OCI-LY3 (cell line): ENCODE results near the gene KCNMA1.

Experiments used
- H2AFZ ChIP-seq: fragments of 200-600, 300-600 bp; shearing (Covaris generic); 2 replicates; pipeline ENCODE4 v1.6.0; 2014; ENCODE audit warnings: antibody characterized with exemption, low read depth, low read length
- H3K27ac ChIP-seq: fragments of 200-600, 300-600 bp; sonication (generic); 2 replicates; pipeline ENCODE4 v1.5.1; 2014; ENCODE audit warnings: mild to moderate bottlenecking, low read length, moderate library complexity, mixed read lengths
- H3K27me3 ChIP-seq: fragments of 200-600, 300-600 bp; sonication (generic); 2 replicates; pipeline ENCODE4 v1.6.1; 2014; ENCODE audit warnings: low read depth, low read length, mixed read lengths
- H3K36me3 ChIP-seq: fragments of 200-600, 300-600 bp; sonication (generic); replicated peaks from 2 replicates; pipeline ENCODE3; 2014; ENCODE audit warnings: low read depth, low read length, mixed read lengths
- H3K4me1 ChIP-seq: fragments of 300-600, 200-600 bp; sonication (generic); 2 replicates; pipeline ENCODE4 v1.6.1; 2014; ENCODE audit warnings: low read length, mixed read lengths
- H3K4me2 ChIP-seq: fragments of 200-600, 300-600 bp; sonication (generic); 2 replicates; pipeline ENCODE4 v1.6.1; 2014; ENCODE audit warnings: low read length, mixed read lengths
- H3K4me3 ChIP-seq: fragments of 300-600, 200-600 bp; sonication (generic); 2 replicates; pipeline ENCODE4 v1.5.1; 2014; ENCODE audit warnings: antibody characterized with exemption, mild to moderate bottlenecking, low read length, moderate library complexity
- H3K79me2 ChIP-seq: fragments of 300-600, 200-600 bp; shearing (Covaris generic); 2 replicates; pipeline ENCODE4 v1.6.1; 2014; ENCODE audit warnings: mild to moderate bottlenecking, low read length, mixed read lengths
- H3K9ac ChIP-seq: fragments of 300-600, 200-600 bp; shearing (Covaris generic); 2 replicates; pipeline ENCODE4 v1.6.0; 2014; ENCODE audit warnings: mild to moderate bottlenecking, low read length, moderate library complexity
- H3K9me3 ChIP-seq: fragments of 200-600, 300-600 bp; shearing (Covaris generic); 2 replicates; pipeline ENCODE4 v1.6.1; 2014; ENCODE audit warnings: low read length, mixed read lengths; ENCODE audit not compliant: insufficient read depth
- H4K20me1 ChIP-seq: fragments of 200-600, 300-600 bp; sonication (generic); 2 replicates; pipeline ENCODE4 v1.6.1; 2016; ENCODE audit warnings: low read length, mixed read lengths; ENCODE audit not compliant: insufficient read depth
- EZH2phosphoT487 ChIP-seq: fragments of 200-600 bp; shearing (Covaris generic); IDR thresholded peaks from 2 replicates; pipeline ENCODE4 v1.6.1; 2018; ENCODE audit warnings: antibody characterized with exemption, mixed run types, low read depth
- TF ChIP-seq, protein P1 (sequence below): fragments of 200-600, 300-600 bp; sonication (generic); IDR thresholded peaks from 2 replicates; pipeline ENCODE4 v1.5.1; 2014; ENCODE audit warnings: antibody characterized with exemption, low read length, low read depth

The KCNMA1 gene

DNA sequence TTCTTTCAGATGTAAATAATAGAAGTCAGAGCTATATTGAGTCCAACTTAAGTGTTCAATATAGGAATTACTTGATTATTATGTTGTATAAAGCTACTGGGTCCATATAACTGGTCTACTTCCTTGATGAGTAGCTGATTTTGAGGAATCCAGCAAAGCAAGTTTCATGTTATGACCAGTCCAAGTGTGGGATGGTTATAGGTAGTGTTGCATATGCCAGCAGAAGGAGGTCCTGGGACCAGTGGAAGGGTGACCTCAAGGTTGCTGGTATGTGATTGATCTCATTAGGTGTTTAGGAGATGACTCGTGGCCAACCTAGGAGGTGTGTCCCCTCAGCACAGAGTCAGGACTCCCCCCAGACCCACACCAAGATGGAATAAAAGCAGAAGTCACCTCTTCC is 551.5 kb downstream of the KCNMA1 start:
- Histone ChIP-seq H4K20me1 (no peaks in the 10 kb centered on the region), H3K36me3 (peaks cover 5% of the 10 kb centered on the region), H3K79me2 (no peaks in the 10 kb centered on the region), H3K4me1 (no peaks in the 10 kb centered on the region), H2AFZ (no peak overlapping the region), H3K27me3 (no peaks in the 10 kb centered on the region), H3K27ac (no peak overlapping the region), H3K4me3 (no peak overlapping the region), H3K4me2 (no peak overlapping the region), H3K9ac (no peak overlapping the region), H3K9me3 (no peaks in the 10 kb centered on the region)
- no peak for TF ChIP-seq EZH2phosphoT487
- TF ChIP-seq, protein P1, sequence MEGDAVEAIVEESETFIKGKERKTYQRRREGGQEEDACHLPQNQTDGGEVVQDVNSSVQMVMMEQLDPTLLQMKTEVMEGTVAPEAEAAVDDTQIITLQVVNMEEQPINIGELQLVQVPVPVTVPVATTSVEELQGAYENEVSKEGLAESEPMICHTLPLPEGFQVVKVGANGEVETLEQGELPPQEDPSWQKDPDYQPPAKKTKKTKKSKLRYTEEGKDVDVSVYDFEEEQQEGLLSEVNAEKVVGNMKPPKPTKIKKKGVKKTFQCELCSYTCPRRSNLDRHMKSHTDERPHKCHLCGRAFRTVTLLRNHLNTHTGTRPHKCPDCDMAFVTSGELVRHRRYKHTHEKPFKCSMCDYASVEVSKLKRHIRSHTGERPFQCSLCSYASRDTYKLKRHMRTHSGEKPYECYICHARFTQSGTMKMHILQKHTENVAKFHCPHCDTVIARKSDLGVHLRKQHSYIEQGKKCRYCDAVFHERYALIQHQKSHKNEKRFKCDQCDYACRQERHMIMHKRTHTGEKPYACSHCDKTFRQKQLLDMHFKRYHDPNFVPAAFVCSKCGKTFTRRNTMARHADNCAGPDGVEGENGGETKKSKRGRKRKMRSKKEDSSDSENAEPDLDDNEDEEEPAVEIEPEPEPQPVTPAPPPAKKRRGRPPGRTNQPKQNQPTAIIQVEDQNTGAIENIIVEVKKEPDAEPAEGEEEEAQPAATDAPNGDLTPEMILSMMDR = no peak

DNA sequence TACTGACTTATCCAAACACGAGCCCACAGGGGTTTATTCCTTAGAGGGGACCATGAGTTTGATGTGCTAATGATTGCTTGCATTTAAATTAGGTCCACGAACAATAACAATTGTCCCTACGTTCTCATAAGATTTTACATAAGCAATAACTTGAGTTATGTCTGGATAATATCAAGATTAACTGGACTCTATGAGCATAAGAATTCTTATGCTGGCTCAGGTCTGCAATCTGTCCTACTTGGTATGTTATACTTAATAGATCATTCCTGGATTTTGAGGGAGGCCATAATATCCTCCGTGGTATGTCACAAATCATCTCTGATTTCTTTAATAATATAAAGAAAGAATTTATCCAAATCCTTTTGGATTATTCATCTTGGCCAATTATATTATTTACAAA is 552.3 kb downstream of the KCNMA1 start:
- no peaks in the 10 kb centered on the region for H4K20me1 ChIP-seq
- H3K27me3 ChIP-seq = no peaks in the 10 kb centered on the region
- TF ChIP-seq, protein P1 = no peak
- no peak for TF ChIP-seq EZH2phosphoT487
- H3K4me1 ChIP-seq = no peaks in the 10 kb centered on the region
- no peak overlapping the region for H3K9ac ChIP-seq
- H3K9me3 ChIP-seq = no peaks in the 10 kb centered on the region
- H3K79me2 ChIP-seq = no peaks in the 10 kb centered on the region
- H3K4me2 ChIP-seq = no peak overlapping the region
- no peak overlapping the region for H3K27ac ChIP-seq
- H3K4me3 ChIP-seq = no peak overlapping the region
- no peak overlapping the region for H2AFZ ChIP-seq
- peaks cover 5% of the 10 kb centered on the region for H3K36me3 ChIP-seq

DNA sequence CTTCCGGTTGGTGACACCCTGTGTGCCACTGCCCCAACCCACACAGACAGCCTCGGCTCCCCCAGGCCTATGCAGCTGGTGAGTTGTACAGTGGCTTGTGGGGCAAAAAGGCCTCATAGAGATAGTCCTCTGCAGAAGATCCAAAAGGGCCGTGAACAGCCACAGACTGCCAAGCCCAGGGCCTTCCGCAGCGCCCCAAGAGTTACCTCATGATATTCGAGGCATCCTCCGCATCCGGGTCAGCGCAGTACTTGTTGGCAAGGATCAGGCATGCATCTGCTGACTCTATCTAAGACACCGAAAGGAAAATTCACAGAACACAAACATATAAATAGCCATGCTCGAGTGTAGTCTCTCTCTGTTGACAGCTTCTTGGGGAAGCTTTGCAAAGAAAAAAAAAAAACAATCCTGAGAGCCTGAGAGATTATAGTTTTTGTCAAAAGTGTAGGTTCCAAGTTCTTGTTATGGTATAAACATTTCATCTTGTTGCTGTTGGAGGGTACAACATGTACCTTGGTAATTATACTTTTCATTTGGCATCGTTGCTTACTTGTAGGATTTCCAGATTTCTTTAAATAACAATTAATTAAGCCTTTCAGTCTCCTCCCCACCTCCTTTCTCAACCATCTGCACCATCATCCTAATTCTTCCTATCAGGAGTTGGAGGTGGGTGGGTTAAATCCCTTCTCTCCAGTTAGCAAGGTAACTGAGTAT is 553.0 kb downstream of the KCNMA1 start:
- Histone ChIP-seq H3K4me3 (no peak overlapping the region), H2AFZ (no peak overlapping the region), H3K27me3 (no peaks in the 10 kb centered on the region)

DNA sequence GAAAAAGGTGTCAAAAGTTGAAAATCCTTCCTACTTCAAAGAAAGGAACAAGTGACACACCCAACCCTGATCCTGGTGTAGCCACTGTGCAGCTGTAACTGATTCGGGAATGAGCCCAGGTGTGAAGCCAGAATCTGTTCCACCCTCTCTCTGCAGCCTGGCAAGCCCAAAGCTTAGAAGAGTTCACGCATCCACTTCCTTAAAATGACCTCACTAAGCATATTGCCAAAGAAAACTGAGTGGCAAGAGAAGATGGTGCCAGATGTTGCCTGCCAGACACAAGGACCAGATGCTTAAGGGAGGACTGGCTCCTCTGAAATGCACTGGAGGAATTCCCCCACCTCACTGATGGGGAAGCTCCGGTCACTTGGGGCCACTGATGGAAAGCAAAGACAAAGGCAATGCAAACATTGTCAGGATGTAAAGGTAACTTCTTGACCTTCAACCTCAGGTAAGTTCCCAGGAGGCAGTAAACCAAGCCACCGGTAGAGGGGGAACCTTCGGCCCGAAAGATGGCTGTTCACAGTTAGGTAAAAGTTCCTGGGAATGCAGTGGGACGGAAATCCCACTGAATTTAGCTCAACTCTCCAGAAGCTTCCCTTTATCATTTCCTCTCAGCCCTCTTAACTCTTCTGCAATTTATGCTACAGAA is 554.9 kb downstream of the KCNMA1 start:
- no peaks in the 10 kb centered on the region for H4K20me1 ChIP-seq
- no peaks in the 10 kb centered on the region for H3K27me3 ChIP-seq
- H2AFZ ChIP-seq = no peak overlapping the region
- no peaks in the 10 kb centered on the region for H3K4me1 ChIP-seq
- H3K4me2 ChIP-seq = no peak overlapping the region
- no peak overlapping the region for H3K9ac ChIP-seq
- H3K36me3 ChIP-seq = no peaks in the 10 kb centered on the region
- H3K79me2 ChIP-seq = no peaks in the 10 kb centered on the region
- no peak for TF ChIP-seq EZH2phosphoT487
- TF ChIP-seq, protein P1 = no peak
- H3K4me3 ChIP-seq = no peak overlapping the region
- no peaks in the 10 kb centered on the region for H3K9me3 ChIP-seq
- H3K27ac ChIP-seq = no peak overlapping the region

More for the DNA sequence above, 553.0 kb downstream of the KCNMA1 start:
- Histone ChIP-seq H3K4me2 (no peak overlapping the region), H3K36me3 (peaks cover 1% of the 10 kb centered on the region), H4K20me1 (no peaks in the 10 kb centered on the region), H3K9me3 (no peaks in the 10 kb centered on the region), H3K9ac (no peak overlapping the region), H3K4me1 (no peaks in the 10 kb centered on the region), H3K79me2 (no peaks in the 10 kb centered on the region), H3K27ac (no peak overlapping the region)
- TF ChIP-seq, protein P1 = no peak
- no peak for TF ChIP-seq EZH2phosphoT487
